GM21447 (cell line): ENCODE measurements around the gene LRMDA.

ENCODE experiments used
- ATAC-seq: cut with Tn5 transposase; IDR thresholded peaks from one replicate; pipeline ENCODE4 v1.9.1; 2021; ENCODE audit not compliant: unreplicated experiment

Gene LRMDA

GRCh38 chr10:75694790-75695189 lies 263.4 kb downstream of the LRMDA start:
- no peak for ATAC-seq

GRCh38 chr10:75695994-75696393 lies 264.6 kb downstream of the LRMDA start:
- no peak for ATAC-seq

- no peak for ATAC-seq
Measured at GRCh38 chr10:75696536-75696935, 265.1 kb downstream of the LRMDA start.

GRCh38 chr10:75703191-75703854 lies 271.9 kb downstream of the LRMDA start:
- no peak for ATAC-seq

- no peak for ATAC-seq
Measured at GRCh38 chr10:75705426-75705825, 274.0 kb downstream of the LRMDA start.

- ATAC-seq: no peak
Measured at GRCh38 chr10:75707080-75707840, 275.8 kb downstream of the LRMDA start.

- ATAC-seq: no peak
Measured at GRCh38 chr10:75708060-75708459, 276.6 kb downstream of the LRMDA start.

GRCh38 chr10:75709245-75709644 lies 277.8 kb downstream of the LRMDA start:
- ATAC-seq: no peak

GRCh38 chr10:75709811-75710210 lies 278.4 kb downstream of the LRMDA start:
- ATAC-seq: no peak

- no peak for ATAC-seq
Measured at GRCh38 chr10:75712242-75712880, 280.9 kb downstream of the LRMDA start.

- no peak for ATAC-seq
Measured at GRCh38 chr10:75716506-75716905, 285.1 kb downstream of the LRMDA start.

- no peak for ATAC-seq
Measured at GRCh38 chr10:75717126-75717916, 285.9 kb downstream of the LRMDA start.

GRCh38 chr10:75718991-75719390 lies 287.6 kb downstream of the LRMDA start:
- no peak for ATAC-seq

GRCh38 chr10:75720157-75720556 lies 288.7 kb downstream of the LRMDA start:
- no peak for ATAC-seq

- ATAC-seq: no peak
Measured at GRCh38 chr10:75722020-75722419, 290.6 kb downstream of the LRMDA start.

- ATAC-seq: no peak
Measured at GRCh38 chr10:75722609-75723008, 291.2 kb downstream of the LRMDA start.

- ATAC-seq: no peak
Measured at GRCh38 chr10:75723319-75723980, 292.0 kb downstream of the LRMDA start.

- no peak for ATAC-seq
Measured at GRCh38 chr10:75724047-75724446, 292.6 kb downstream of the LRMDA start.

GRCh38 chr10:75726522-75727483 lies 295.4 kb downstream of the LRMDA start:
- ATAC-seq: no peak

GRCh38 chr10:75730847-75731246 lies 299.4 kb downstream of the LRMDA start:
- ATAC-seq: no peak
